NCI-H2029 (cell line): Measurements from ENCODE around the gene SOX13.
"Not testable (repeated sequence)": the region's sequence is repeated elsewhere in the genome, so short reads cannot be mapped to it uniquely, and the experiment has no call there.

Experiments used
- DNase-seq: peaks from one replicate; lab custom pipeline; 2025; lab: John Stamatoyannopoulos, UW

SOX13 gene

DNA sequence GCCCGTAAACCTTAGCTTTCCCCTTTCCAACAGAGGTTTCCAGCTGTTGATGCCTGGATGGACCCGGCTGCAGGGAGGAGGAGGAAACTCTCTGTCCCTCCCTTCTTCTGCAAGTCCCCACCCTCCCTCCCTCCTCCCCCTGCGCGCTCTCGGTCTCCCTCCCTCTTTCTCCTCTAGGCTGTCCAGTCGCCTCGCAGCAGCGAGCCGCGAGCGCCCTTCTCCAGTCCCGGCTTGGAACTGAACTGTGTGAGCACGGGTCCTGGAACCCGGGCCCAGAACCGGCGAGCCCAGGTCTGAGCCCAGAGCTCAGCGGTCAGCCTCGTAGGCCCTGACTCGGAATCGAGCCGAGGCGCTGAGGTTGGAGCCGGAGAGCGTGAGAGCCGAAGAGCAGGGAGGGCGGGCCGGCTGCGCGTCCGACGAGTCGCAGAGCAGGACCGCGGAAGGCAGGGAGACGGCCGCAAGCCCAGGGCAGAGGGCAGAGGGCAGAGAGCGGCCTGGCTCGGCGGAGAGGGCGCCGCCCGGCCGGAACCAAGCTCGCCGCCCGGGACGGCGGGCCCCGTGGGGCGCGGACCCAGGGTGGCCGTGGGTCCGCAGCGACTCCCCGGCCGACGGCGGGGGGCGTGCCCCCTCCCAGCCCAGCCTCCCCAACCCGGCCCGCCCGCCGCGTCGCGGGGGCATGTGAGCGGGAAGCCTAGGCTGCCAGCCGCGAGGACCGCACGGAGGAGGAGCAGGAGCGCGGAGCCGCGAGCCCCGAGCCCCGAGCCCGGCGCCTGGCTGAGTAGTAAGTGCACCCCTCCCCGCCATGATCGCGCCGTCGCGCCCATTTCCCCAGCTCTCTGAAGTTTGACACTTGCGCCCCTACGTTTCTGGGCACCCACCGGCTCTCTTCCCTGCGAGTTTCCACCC is at the start of gene SOX13:
Gene SOX13 (plus strand): TSS at position 185 of the 906 bp plus-strand sequence. CDS start 39,801 bp downstream, outside the sequence.
- peak; percentile 70 for DNase-seq

GRCh38 chr1:204025917-204026707 is 46.8 kb upstream of the SOX13 start:
- no peak for DNase-seq

- DNase-seq: no peak
These were observed 45.5 kb upstream of the SOX13 start for GRCh38 chr1:204027446-204027845.

GRCh38 chr1:204029016-204029415 is 43.9 kb upstream of the SOX13 start:
- DNase-seq: no peak

- no peak for DNase-seq
These were observed 41.7 kb upstream of the SOX13 start for GRCh38 chr1:204031098-204031710.

- no peak for DNase-seq
These were observed 40.2 kb upstream of the SOX13 start for GRCh38 chr1:204032642-204033235.

- no peak for DNase-seq
These were observed 39.6 kb upstream of the SOX13 start for GRCh38 chr1:204033306-204033705.

GRCh38 chr1:204036882-204037655 is 35.8 kb upstream of the SOX13 start:
- DNase-seq: no peak

DNA sequence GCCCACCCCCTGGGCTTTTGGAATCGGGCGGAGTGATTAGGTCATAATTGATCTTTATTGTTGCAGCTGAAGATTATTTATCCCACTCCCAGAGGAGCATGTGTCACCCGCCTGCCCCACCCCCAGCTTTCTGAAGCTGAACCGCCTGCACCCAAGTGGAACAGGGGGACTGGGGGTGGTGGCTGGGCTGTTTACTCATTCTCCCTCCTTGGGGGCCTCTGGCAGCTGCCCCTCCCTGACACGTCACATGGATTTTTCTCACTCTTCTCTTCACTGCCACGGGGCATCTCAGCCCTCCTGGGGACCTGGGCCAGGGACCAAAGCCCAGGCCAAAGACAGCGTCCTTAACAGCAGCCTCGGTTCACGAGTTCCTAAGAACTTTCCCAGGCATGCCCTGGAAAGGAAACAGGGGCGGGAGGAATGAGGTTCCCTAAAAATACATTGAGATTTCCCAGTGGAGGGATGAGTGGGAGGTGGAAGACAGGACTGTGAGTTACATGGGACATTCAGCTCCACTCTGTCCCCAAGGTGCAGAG is 31.6 kb upstream of the SOX13 start:
- DNase-seq: no peak

- DNase-seq: no peak
These were observed 31.0 kb upstream of the SOX13 start for GRCh38 chr1:204041803-204042505.

DNA sequence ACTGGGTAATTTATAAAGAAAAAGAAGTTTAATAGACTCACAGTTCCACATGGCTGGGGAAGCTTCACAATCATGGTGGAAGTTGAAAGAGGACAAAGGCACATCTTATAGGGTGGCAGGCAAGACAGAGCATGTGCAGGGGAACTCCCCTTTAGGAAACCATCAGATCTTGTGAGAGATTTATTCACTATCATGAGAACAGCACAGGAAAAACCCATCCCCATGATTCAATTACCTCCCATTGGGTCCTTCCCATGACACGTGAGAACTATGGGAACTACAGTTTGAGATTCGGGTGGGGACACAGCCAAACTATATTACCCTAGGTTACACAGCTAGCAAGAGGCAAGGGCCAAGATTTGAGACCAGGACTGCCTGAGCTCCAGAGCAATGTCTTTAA is 30.4 kb upstream of the SOX13 start:
- no peak for DNase-seq

DNA sequence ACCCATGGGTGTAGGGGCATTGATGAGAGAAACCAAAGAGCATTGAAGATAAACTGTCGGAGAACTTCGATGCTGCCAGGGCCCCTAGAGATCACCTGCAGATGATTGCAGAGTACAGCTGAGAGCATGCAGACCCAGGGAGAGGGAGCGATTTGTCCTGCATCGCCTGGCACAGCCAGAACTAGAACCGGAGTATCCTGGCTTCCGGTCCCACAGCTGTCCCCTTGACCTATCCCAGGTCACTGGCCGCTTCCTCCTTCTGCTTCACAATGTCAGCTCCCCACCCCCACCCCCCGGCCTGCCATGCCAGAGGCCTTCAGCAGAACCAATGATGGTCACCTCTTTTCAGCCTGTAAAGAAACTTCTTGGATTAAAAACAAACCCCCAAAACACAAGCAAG is 29.2 kb upstream of the SOX13 start:
- DNase-seq: no peak

GRCh38 chr1:204044448-204044847 is 28.5 kb upstream of the SOX13 start:
- no peak for DNase-seq

DNA sequence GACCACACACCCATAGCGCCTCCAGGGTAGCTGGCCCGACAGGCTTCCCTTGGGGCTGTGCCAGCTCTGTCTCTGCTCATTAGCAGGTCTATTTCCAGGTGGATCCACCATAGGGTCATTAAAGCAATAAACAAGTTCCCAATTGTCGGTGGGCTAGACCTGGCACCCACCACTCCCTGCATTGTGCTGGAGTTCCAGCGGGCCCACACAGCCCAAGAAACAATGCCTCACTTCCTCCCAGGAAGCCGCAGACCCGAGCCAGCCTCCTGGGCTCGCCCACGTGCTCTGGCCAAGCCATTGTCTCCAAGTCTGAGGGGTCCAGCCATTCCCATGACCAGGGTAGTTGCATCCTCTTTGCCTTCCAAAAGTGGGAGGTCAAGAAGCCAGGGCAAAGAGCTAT is 27.5 kb upstream of the SOX13 start:
- DNase-seq: no peak

DNA sequence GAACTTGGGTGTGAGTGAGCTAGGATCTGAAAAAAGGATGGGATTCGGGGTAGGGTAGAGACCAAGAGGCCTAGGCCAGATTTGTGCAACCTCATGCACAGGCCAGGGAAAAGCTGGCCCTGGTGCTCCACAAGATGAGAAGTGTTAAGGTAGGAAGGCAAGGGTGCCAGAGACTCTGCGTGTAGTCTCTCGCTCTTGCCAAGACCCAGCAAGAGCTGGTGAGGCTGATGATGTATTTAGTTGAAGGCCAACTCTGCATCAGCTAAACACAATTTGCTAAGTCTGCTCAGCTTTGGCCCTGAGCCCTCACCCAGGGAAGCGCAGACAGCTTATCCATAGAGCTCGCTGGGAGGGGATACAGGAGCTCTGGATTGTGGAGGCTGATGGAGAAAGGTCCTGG is 26.6 kb upstream of the SOX13 start:
- DNase-seq: no peak

DNA sequence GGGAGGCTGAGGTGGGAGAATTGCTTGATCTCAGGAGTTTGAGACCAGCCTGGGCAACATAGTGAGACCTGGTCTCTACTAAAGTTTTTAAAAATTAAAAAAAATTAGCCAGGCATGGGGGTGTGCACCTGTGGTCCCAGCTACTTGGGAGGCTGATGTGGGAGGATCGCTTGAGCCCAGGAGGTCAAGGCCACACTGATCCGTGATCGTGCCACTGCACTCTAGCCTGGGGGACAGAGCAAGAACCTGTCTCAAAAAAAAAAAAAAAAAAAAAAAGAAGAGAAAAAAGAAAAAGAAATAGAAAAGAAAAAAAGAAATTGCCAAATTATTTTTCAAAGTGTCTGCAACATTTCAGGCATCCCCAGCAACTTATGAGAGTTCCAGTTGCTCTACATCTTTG is 24.1 kb upstream of the SOX13 start:
- DNase-seq: not testable (repeated sequence)

- DNase-seq: no peak
These were observed 21.7 kb upstream of the SOX13 start for GRCh38 chr1:204051258-204051657.

DNA sequence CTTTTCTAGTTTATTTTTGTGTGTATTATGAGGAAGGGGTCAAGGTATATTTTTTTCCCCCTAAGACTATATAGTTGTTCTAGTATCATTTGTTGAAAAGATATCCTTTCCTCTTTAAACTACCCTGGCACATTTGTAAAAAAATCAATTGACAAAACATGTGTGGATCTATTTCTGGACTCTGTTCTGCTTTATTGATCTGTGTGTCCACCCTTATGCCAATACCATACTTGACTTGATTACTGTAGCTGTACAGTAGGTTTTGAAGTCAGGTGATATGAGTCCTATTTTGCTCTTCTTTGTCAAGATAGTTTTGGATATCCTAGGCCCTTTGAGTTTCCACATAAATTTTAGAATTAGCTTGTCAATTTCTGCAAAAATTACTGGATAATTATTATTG is 21.2 kb upstream of the SOX13 start:
- DNase-seq: no peak

GRCh38 chr1:204053893-204054292 is 19.0 kb upstream of the SOX13 start:
- DNase-seq: no peak

GRCh38 chr1:204059970-204060369 is 12.9 kb upstream of the SOX13 start:
- DNase-seq: no peak

- DNase-seq: no peak
These were observed 10.8 kb upstream of the SOX13 start for GRCh38 chr1:204062106-204062505.
